Measurements from ENCODE around the gene VAV2. TPM values are rescaled to one million over a fixed set of nuclear protein-coding genes. Genes with fewer than 3 reads are reported as not detected.

VAV2 gene
- total RNA-seq, 1 experiment from 2014 or later: 30.7 TPM

- Mint-ChIP-seq H3K4me1 (ENCODE audit: low read depth, unreplicated experiment) (peaks cover 43% of the 10 kb centered on the region), H3K9me3 (ENCODE audit: low read depth, unreplicated experiment) (no peaks in the 10 kb centered on the region), H3K36me3 (ENCODE audit: insufficient read depth, unreplicated experiment) (peaks cover 16% of the 10 kb centered on the region), H3K27me3 (ENCODE audit: unreplicated experiment) (no peaks in the 10 kb centered on the region), H3K4me3 (ENCODE audit: low read depth, unreplicated experiment) (no peak overlapping the region), H3K27ac (ENCODE audit: unreplicated experiment) (no peak overlapping the region)
- no TSS peak for BruUV-seq (replicated peaks)
- TF ChIP-seq, protein P1, sequence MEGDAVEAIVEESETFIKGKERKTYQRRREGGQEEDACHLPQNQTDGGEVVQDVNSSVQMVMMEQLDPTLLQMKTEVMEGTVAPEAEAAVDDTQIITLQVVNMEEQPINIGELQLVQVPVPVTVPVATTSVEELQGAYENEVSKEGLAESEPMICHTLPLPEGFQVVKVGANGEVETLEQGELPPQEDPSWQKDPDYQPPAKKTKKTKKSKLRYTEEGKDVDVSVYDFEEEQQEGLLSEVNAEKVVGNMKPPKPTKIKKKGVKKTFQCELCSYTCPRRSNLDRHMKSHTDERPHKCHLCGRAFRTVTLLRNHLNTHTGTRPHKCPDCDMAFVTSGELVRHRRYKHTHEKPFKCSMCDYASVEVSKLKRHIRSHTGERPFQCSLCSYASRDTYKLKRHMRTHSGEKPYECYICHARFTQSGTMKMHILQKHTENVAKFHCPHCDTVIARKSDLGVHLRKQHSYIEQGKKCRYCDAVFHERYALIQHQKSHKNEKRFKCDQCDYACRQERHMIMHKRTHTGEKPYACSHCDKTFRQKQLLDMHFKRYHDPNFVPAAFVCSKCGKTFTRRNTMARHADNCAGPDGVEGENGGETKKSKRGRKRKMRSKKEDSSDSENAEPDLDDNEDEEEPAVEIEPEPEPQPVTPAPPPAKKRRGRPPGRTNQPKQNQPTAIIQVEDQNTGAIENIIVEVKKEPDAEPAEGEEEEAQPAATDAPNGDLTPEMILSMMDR (IDR thresholded peaks at IDR 0.05; ENCODE audit: unreplicated experiment): no peak
- no peak for DNase-seq
- intact Hi-C loops (cut with micrococcal nuclease; ENCODE audit: unreplicated experiment): no loop called here
- CTCF ChIA-PET: no interaction called here
Measured at GRCh38 chr9:133982971-133983720, 9.0 kb downstream of the VAV2 start.

GRCh38 chr9:133981958-133982681 is 10.0 kb downstream of the VAV2 start:
- BruUV-seq (replicated peaks): no TSS peak
- no peaks in the 10 kb centered on the region for H3K9me3 Mint-ChIP-seq (ENCODE audit: low read depth, unreplicated experiment)

GRCh38 chr9:133981589-133981957 is 10.6 kb downstream of the VAV2 start:
- Mint-ChIP-seq H3K4me1 (ENCODE audit: low read depth, unreplicated experiment) (peaks cover 34% of the 10 kb centered on the region), H3K27me3 (ENCODE audit: unreplicated experiment) (no peaks in the 10 kb centered on the region), H3K9me3 (ENCODE audit: low read depth, unreplicated experiment) (no peaks in the 10 kb centered on the region), H3K27ac (ENCODE audit: unreplicated experiment) (no peak overlapping the region), H3K36me3 (ENCODE audit: insufficient read depth, unreplicated experiment) (peaks cover 16% of the 10 kb centered on the region), H3K4me3 (ENCODE audit: low read depth, unreplicated experiment) (no peak overlapping the region)
- TF ChIP-seq, protein P1 (IDR thresholded peaks at IDR 0.05; ENCODE audit: unreplicated experiment): no peak
- intact Hi-C loops (cut with micrococcal nuclease; ENCODE audit: unreplicated experiment): no loop called here
- DNase-seq: no peak
- CTCF ChIA-PET: no interaction called here
- BruUV-seq (replicated peaks): no TSS peak

More at GRCh38 chr9:133981958-133982681, 10.0 kb downstream of the VAV2 start:
- Mint-ChIP-seq H3K27ac (ENCODE audit: unreplicated experiment) (no peak overlapping the region), H3K4me3 (ENCODE audit: low read depth, unreplicated experiment) (no peak overlapping the region), H3K4me1 (ENCODE audit: low read depth, unreplicated experiment) (peaks cover 39% of the 10 kb centered on the region), H3K27me3 (ENCODE audit: unreplicated experiment) (no peaks in the 10 kb centered on the region), H3K36me3 (ENCODE audit: insufficient read depth, unreplicated experiment) (peaks cover 16% of the 10 kb centered on the region)
- CTCF ChIA-PET: no interaction called here
- no peak for DNase-seq
- TF ChIP-seq, protein P1 (IDR thresholded peaks at IDR 0.05; ENCODE audit: unreplicated experiment): no peak
- intact Hi-C loops (cut with micrococcal nuclease; ENCODE audit: unreplicated experiment): no loop called here

DNA sequence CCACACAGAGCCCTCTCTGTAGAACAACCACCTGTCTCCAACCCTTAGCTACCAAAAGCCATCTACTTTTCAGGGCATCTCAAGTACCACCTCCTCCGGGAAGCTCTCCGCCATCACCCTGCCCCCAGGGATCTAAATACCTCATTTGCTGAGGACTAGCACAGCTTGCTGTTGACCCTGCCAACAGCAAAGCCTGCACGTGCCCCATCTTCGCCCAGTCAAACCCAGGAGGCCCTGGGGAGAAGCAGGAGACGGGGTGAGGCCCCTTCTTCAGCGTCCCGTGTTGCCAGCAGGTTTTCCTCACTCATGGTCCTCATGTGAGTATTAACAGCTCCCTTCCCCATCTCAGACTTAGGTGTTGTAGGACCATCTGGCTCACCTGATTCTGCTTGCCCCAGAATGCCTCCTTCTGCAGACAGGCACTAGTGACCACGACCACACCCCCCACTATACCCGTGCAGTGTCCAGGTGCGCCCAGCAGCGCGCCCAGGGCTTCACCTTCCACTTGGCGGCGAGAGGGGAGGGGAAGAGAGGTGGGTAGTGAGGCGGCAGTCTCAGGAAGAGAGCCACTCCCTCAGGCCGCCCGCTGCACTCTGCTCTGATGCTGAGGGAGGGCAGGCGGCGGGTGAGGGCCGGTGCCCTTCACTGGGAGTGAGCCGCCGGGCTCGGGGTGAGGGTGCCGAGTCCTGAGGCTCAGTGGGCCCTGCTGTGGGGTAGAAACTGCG is 11.1 kb downstream of the VAV2 start:
- intact Hi-C loops (cut with micrococcal nuclease; ENCODE audit: unreplicated experiment): no loop called here
- H3K36me3 Mint-ChIP-seq (ENCODE audit: insufficient read depth, unreplicated experiment): peaks cover 12% of the 10 kb centered on the region
- no peaks in the 10 kb centered on the region for H3K27me3 Mint-ChIP-seq (ENCODE audit: unreplicated experiment)
- DNase-seq: no peak
- H3K4me1 Mint-ChIP-seq (ENCODE audit: low read depth, unreplicated experiment): peaks cover 28% of the 10 kb centered on the region
- no peaks in the 10 kb centered on the region for H3K9me3 Mint-ChIP-seq (ENCODE audit: low read depth, unreplicated experiment)
- peak overlapping the region; percentile 10 for H3K4me3 Mint-ChIP-seq (ENCODE audit: low read depth, unreplicated experiment)
- TF ChIP-seq, protein P1 (IDR thresholded peaks at IDR 0.05; ENCODE audit: unreplicated experiment): no peak
- CTCF ChIA-PET: interaction anchor here (0.6 to 1.1 kb wide), 2 partner anchors 10 to 464 kb away, joined by 3 to 5 read pairs; no protein-coding TSS in a partner anchor
- no peak overlapping the region for H3K27ac Mint-ChIP-seq (ENCODE audit: unreplicated experiment)
- no TSS peak for BruUV-seq (replicated peaks)

All from Calu3 (cell line).